Muscle layer of duodenum (tissue), 2 donors: ENCODE results near the gene TRAPPC8.
"Not testable (repeated sequence)": the region's sequence is repeated elsewhere in the genome, so short reads cannot be mapped to it uniquely, and the experiment has no call there.

Source experiments
- H3K27ac ChIP-seq: one replicate; pipeline ENCODE4 v1.7.0; 2013; ENCODE audit warnings: mild to moderate bottlenecking, low read length
- H3K27me3 ChIP-seq: one replicate; pipeline ENCODE4 v1.7.0; 2013; ENCODE audit warnings: low read depth, mild to moderate bottlenecking, control low read depth, low read length
- H3K36me3 ChIP-seq, 2 donors: one replicate each; pipeline ENCODE4 v1.7.0; 2013; ENCODE audit warnings: low read length in 2 of 2, control low read depth in 1 of 2, mild to moderate bottlenecking in 1 of 2; ENCODE audit not compliant: insufficient read depth in 2 of 2, control insufficient read depth in 1 of 2
- H3K4me1 ChIP-seq, 2 donors: one replicate each; pipeline ENCODE4 v1.7.0; 2013; ENCODE audit warnings: low read length in 2 of 2, mild to moderate bottlenecking in 2 of 2, control low read depth in 1 of 2, moderate library complexity in 1 of 2; ENCODE audit not compliant: insufficient read depth in 2 of 2, control insufficient read depth in 1 of 2
- H3K4me3 ChIP-seq, 2 donors: one replicate each; pipeline ENCODE4 v1.7.0; 2013; ENCODE audit warnings: low read length in 2 of 2, low read depth in 1 of 2, mild to moderate bottlenecking in 1 of 2
- H3K9me3 ChIP-seq, 2 donors: one replicate each; pipeline ENCODE4 v1.7.0; 2013; ENCODE audit warnings: low read length in 2 of 2, control low read depth in 1 of 2, mild to moderate bottlenecking in 1 of 2; ENCODE audit not compliant: control insufficient read depth in 1 of 2
- donor health status: healthy.

The TRAPPC8 gene

GRCh38 chr18:31970617-31971016, 27.7 kb upstream of the TRAPPC8 start:
- Histone ChIP-seq H3K36me3 (no peaks in the 10 kb centered on the region), H3K4me3 (no peak overlapping the region), H3K27ac (no peak overlapping the region), H3K27me3 (no peaks in the 10 kb centered on the region), H3K9me3 (peaks cover 0 to 16% of the 10 kb centered on the region in 2 donors), H3K4me1 (no peaks in the 10 kb centered on the region)

DNA sequence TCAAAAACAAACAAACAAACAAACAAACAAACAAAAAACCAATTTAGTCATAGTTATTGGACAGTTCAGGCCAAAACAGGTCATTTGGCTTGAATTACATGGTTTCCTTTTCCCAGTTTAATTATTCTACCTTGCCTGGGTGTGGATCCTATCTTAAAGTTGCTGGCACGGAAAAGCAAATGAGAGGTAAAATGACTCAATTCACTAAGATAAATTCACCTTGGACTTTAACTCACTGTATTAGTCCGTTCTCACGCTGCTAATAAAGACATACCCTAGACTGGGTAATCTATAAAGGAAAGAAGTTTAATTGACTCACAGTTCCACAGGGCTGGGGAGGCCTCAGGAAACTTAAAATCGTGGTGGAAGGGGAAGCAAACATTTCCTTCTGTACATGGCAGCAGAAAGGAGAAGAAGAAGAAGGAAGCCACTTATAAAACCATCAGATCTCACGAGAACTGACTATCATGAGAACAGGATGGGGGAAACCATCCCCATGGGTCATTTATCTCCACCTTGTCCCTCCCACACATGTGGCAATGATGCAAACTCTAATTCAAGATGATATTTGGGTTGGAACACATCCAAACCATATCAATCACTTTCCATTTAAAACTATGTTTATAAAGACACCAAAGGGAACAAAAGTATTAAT, 22.5 kb upstream of the TRAPPC8 start:
- H3K9me3 ChIP-seq = no peaks in the 10 kb centered on the region
- no peak overlapping the region for H3K4me3 ChIP-seq
- no peaks in the 10 kb centered on the region for H3K27me3 ChIP-seq
- no peak overlapping the region for H3K27ac ChIP-seq
- H3K36me3 ChIP-seq = no peaks in the 10 kb centered on the region
- H3K4me1 ChIP-seq = no peaks in the 10 kb centered on the region

DNA sequence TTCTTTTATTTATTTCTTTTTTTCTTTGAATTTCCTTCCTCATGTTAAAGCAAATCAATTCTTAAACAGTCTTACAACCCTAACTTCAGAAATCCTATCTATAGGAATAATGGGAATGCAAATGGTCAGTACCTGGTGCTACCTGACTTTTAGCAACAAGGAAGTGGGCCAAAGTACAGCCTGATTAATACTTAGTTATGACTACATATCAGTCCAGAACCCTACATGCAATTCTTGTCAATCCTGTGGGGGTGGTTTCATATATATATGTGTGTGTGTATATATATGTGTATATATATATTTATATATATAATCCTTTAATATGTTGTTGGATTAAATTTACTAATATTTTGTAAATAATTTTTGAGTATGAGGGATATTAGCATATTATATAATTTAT, 14.8 kb upstream of the TRAPPC8 start:
- no peaks in the 10 kb centered on the region for H3K9me3 ChIP-seq
- no peak overlapping the region for H3K4me3 ChIP-seq
- no peak overlapping the region for H3K27ac ChIP-seq
- no peaks in the 10 kb centered on the region for H3K27me3 ChIP-seq
- H3K4me1 ChIP-seq = no peaks in the 10 kb centered on the region
- H3K36me3 ChIP-seq = no peaks in the 10 kb centered on the region

DNA sequence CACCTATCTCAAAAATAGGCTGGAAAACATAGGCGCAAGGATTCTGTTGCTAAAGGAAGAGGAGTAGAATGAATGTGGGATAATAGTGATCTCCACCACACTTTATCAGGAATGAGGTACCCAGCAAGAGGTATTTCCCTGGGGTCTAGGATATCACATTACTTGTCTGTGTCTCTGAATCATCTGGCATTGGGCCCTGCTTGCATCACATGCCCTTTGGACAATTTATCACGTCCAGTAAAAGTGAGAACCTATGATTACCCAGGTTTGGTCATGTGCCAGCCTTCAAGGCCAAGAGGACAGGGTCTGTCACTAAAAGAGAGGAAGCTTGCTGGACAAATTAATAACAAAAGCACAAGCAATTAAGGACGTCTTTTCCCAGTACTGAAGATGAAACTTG, 11.4 kb upstream of the TRAPPC8 start:
- no peak overlapping the region for H3K4me3 ChIP-seq
- H3K27me3 ChIP-seq = no peaks in the 10 kb centered on the region
- H3K4me1 ChIP-seq = no peaks in the 10 kb centered on the region
- H3K9me3 ChIP-seq = no peaks in the 10 kb centered on the region
- H3K27ac ChIP-seq = no peak overlapping the region
- no peaks in the 10 kb centered on the region for H3K36me3 ChIP-seq

DNA sequence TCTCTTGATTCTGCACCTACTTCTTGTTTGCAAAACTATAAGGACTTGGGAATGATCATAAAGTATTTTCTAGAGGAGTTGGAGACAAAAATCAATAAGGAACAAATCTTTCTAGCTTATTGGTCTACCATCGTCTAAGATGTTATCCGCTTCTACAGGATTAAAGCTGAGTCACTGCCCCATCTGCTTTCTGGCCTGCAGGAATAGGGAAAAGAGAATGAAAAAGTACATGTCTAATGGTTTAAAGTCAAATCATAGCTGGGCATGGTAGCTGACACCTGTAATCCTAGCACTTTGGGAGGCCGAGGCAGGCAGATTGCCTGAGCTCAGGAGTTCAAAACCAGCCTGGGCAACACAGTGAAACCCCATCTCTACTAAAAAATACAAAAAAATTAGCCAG, 10.8 kb upstream of the TRAPPC8 start:
- H3K4me1 ChIP-seq, H3K27me3 ChIP-seq, H3K36me3 ChIP-seq, H3K9me3 ChIP-seq, H3K27ac ChIP-seq, H3K4me3 ChIP-seq: not testable (repeated sequence)

DNA sequence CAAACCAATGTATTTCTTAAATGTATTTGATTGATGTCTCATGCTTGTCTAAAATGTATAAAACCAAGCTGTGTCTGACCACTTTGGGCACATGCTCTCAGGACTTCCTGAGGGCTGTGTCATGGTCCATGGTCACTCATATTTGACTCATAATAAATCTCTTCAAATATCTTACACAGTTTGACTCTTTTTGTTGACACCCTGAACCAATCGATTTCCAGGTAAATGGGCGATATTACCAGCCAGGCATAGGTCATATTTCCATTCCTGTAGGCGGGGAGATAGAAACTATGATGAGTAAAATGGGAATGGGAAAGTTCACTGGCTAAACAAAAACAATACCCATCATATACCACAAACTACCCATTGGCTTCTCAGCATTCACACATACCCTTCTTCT, 9.3 kb upstream of the TRAPPC8 start:
- no peaks in the 10 kb centered on the region for H3K36me3 ChIP-seq
- no peak overlapping the region for H3K4me3 ChIP-seq
- H3K27me3 ChIP-seq = no peaks in the 10 kb centered on the region
- H3K27ac ChIP-seq = no peak overlapping the region
- H3K4me1 ChIP-seq = no peaks in the 10 kb centered on the region
- H3K9me3 ChIP-seq = no peaks in the 10 kb centered on the region

GRCh38 chr18:31950583-31950982, 7.7 kb upstream of the TRAPPC8 start:
- no peak overlapping the region for H3K27ac ChIP-seq
- H3K4me3 ChIP-seq = no peak overlapping the region
- no peaks in the 10 kb centered on the region for H3K4me1 ChIP-seq
- no peaks in the 10 kb centered on the region for H3K27me3 ChIP-seq
- H3K36me3 ChIP-seq = no peaks in the 10 kb centered on the region
- no peaks in the 10 kb centered on the region for H3K9me3 ChIP-seq

- not testable (repeated sequence) for H3K27ac ChIP-seq, H3K9me3 ChIP-seq, H3K27me3 ChIP-seq, H3K4me1 ChIP-seq, H3K4me3 ChIP-seq, H3K36me3 ChIP-seq
Measured at GRCh38 chr18:31948349-31948748, 5.4 kb upstream of the TRAPPC8 start.

DNA sequence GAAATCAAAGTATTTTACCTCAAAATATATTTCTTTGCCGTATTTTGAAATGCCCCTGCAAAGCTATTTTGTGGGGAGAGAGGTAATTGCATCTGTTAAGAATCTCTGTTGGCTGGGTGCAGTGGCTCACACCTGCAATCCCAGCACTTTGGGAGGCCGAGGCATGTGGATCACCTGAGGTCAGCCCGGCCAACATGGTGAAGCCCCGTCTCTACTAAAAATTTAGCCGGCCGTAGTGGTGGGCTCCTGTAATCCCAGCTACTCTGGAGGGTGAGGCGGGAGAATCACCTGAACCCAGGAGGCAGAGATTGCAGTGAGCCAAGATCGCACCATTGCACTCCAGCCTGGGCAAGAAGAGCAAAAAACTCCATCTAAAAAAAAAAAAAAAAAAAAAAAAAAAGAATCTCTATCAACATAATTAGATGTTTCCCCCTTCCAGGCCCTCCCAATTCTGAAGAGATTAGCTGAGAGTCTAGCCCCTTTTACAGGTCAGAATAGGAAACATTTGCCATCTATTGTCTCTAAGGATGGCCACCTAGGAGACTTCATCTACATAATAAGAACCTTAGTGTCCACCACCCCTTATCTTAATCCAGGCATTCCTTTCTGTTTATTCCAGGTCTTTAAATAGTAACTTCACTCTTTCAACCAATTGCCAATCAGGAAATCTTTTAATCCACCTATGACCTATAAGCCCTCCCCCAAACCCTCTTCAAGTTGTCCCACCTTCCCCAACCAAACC, 3.5 kb upstream of the TRAPPC8 start:
- H3K36me3 ChIP-seq = peaks cover 0 to 5% of the 10 kb centered on the region in 2 donors
- no peak overlapping the region for H3K27ac ChIP-seq
- no peaks in the 10 kb centered on the region for H3K9me3 ChIP-seq
- H3K4me3 ChIP-seq = no peak overlapping the region
- H3K4me1 ChIP-seq = peaks cover 6 to 11% of the 10 kb centered on the region in 2 donors
- H3K27me3 ChIP-seq = no peaks in the 10 kb centered on the region

GRCh38 chr18:31943878-31944816, 1.2 kb upstream of the TRAPPC8 start:
- Histone ChIP-seq H3K27me3 (no peaks in the 10 kb centered on the region), H3K4me1 (peaks cover 9 to 30% of the 10 kb centered on the region in 2 donors), H3K4me3 (peak overlapping the region; percentile 82 to 86), H3K9me3 (no peaks in the 10 kb centered on the region), H3K36me3 (peaks cover 0 to 5% of the 10 kb centered on the region in 2 donors), H3K27ac (peak overlapping the region; percentile 71)

GRCh38 chr18:31942291-31942998, 483 bp downstream of the TRAPPC8 start:
- Histone ChIP-seq H3K27ac (peak overlapping the region; percentile 87), H3K4me1 (peaks cover 9 to 30% of the 10 kb centered on the region in 2 donors), H3K27me3 (no peaks in the 10 kb centered on the region), H3K36me3 (peaks cover 0 to 5% of the 10 kb centered on the region in 2 donors), H3K4me3 (peak overlapping the region; percentile 91 to 99), H3K9me3 (no peaks in the 10 kb centered on the region)
